Measurements from ENCODE around the gene GLT1D1.

GLT1D1 gene

GRCh38 chr12:128856035-128856790 is 2.9 kb downstream of the GLT1D1 start:
- DNase-seq = no peak

GRCh38 chr12:128856791-128857078 is 3.5 kb downstream of the GLT1D1 start:
- DNase-seq = no peak

GRCh38 chr12:128857133-128857763 is 4.0 kb downstream of the GLT1D1 start:
- DNase-seq = no peak

GRCh38 chr12:128859311-128859710 is 6.0 kb downstream of the GLT1D1 start:
- no peak for DNase-seq

- DNase-seq = no peak
These were observed 8.1 kb downstream of the GLT1D1 start for GRCh38 chr12:128861226-128862016.

- no peak for DNase-seq
These were observed 10.7 kb downstream of the GLT1D1 start for GRCh38 chr12:128863957-128864356.

GRCh38 chr12:128864516-128865186 is 11.4 kb downstream of the GLT1D1 start:
- no peak for DNase-seq

- no peak for DNase-seq
These were observed 14.2 kb downstream of the GLT1D1 start for GRCh38 chr12:128867466-128867865.

GRCh38 chr12:128871516-128871892 is 18.2 kb downstream of the GLT1D1 start:
- no peak for DNase-seq

GRCh38 chr12:128872303-128872702 is 19.0 kb downstream of the GLT1D1 start:
- DNase-seq = no peak

- no peak for DNase-seq
These were observed 23.3 kb downstream of the GLT1D1 start for GRCh38 chr12:128876559-128876958.

- DNase-seq = no peak
These were observed 26.9 kb downstream of the GLT1D1 start for GRCh38 chr12:128879898-128880764.

GRCh38 chr12:128891856-128892255 is 38.6 kb downstream of the GLT1D1 start:
- no peak for DNase-seq

- DNase-seq = no peak
These were observed 50.0 kb downstream of the GLT1D1 start for GRCh38 chr12:128903236-128903635.

GRCh38 chr12:128905003-128905544 is 51.8 kb downstream of the GLT1D1 start:
- DNase-seq = no peak

- no peak for DNase-seq
These were observed 53.3 kb downstream of the GLT1D1 start for GRCh38 chr12:128906485-128907137.

GRCh38 chr12:128908254-128908653 is 55.0 kb downstream of the GLT1D1 start:
- no peak for DNase-seq

- no peak for DNase-seq
These were observed 56.4 kb downstream of the GLT1D1 start for GRCh38 chr12:128909653-128910052.

GRCh38 chr12:128910629-128911028 is 57.4 kb downstream of the GLT1D1 start:
- no peak for DNase-seq

- no peak for DNase-seq
These were observed 58.6 kb downstream of the GLT1D1 start for GRCh38 chr12:128911861-128912260.

GRCh38 chr12:128914908-128915563 is 61.8 kb downstream of the GLT1D1 start:
- peak; percentile 24 to 50 for DNase-seq

Measured in activated T-cell treated with anti-CD3 and anti-CD28 coated beads, Interleukin-2, amount 50 U/mL, for 48 hours (primary cell).